ENCODE data around the gene LRRC45.

The LRRC45 gene

DNA sequence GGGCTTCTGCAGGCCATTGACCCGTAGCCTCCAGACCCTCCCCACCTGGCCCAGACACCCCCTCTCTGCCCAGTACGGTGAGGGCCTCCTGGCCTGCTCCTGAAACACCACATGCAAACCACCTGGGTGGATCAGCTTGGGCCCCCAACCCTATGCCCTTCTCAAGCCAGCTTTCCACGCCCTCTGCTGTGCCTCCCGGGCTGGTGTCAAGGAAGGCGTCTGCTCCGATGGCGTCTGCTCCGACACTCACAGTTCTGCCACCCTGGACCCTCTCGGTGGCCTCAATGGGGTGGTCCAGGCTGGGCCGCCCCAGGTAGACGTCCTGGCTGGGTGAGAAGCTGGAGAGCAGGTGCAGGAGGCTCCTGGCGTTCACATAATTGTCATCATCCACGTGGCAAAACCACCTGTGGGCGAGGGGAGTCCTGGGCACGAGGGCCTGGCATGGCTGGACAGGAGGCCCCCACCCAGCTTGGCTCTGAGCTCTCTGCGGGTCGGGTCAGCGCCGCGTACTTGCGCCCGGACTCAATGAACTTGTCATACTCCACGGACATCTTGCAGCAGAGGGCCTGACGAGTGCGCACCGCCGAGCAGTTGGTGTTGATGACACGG, 27.2 kb downstream of the LRRC45 start:
- in situ Hi-C loops (cut with MboI; ENCODE audit: low sequenced_read_pairs): no loop called here

DNA sequence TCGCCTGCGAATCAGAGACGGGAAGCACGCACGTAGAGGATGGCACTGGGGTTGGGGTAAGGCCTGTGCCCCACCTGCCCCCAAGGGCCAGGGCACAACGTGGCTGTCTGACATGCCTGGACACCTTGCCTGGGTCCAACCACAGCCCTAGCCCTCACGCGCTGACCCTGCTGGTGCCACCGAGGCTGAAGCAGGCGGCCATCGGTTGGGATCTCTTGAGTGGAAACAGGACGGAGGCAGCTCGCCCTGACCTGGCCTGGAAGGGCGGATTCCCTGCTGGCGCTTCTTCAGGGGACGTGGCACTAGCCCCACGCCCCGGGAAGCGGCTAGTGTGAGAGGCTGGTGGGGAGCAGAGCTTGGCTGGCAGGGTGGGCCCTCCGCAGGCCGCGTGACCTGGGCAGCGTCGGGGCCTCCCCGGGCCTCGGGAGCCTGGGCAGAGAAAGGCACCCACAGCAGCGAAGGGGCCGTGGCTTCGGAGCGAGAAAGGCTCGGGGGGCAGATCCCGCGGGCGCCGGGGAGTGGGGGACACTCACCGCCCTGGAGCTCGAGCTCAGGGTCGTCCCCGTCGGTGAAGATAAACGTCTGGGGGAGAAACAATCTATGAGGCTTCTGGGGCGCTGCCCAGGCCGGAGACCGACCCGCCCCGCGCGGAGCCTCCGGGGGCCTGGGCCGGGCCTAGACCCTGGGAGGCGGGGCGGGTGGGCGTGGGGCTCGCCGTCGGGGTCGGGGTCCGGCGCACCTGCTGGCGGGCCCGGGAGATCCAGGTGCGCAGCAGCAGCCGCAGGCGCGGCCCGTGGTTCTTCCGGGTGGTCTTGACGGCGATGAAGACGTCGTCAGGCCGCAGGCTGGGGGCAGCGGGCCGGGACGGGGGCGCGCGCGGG, 27.9 kb downstream of the LRRC45 start:
- in situ Hi-C loops (cut with MboI; ENCODE audit: low sequenced_read_pairs): no loop called here

DNA sequence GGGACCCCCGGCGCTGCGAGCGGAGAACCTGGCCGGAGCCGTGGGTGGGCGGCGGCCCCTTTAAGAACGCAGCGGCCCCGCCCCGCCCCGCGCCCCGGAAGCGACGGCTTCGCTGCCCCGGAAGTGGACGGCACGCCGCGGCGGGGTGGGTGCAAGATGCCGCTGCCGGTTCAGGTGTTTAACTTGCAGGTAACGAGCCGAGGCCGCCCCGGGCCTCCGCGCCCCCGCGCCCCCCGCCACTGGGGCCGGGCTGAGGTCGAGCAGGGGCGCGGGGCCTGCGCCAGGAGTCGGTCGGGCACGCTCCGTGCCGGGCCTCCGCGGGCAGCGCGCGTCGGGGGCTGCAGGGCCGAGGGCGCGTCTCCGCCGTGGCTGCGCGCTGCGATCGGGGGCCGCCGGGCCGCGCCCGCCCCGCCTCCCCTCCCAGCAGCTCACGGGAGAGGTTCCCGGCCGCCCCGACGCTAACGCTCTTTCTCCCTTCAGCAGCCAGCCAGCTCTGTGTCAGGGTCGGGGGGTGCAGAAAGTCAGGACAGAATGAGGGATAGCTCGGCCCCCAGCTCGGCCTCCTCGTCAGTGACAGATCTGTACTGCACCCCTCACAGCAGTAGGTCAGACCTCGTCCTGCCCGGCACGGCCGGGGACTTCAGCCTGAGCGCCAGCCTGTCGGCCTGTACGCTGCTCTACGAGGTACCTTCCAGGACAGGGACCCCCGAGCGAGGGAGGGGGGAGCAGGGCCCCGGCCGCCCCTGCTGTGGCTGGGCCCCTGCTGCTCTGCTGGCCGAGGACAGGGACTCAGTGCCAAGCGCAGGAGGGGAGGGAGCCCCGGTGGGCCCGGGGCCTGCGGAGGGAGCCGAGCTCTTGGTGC, 28.9 kb downstream of the LRRC45 start, which contains the start of the genes GPS1 and RFNG:
TSS of gene GPS1 (plus strand) at position 123 of the 862 bp plus-strand sequence. CDS start at position 157, 34 bp downstream.
TSS of gene RFNG (minus strand) at position 36 of the 862 bp plus-strand sequence. CDS start 45 bp downstream, outside the sequence.
- in situ Hi-C loops (cut with MboI; ENCODE audit: low sequenced_read_pairs): no loop called here

DNA sequence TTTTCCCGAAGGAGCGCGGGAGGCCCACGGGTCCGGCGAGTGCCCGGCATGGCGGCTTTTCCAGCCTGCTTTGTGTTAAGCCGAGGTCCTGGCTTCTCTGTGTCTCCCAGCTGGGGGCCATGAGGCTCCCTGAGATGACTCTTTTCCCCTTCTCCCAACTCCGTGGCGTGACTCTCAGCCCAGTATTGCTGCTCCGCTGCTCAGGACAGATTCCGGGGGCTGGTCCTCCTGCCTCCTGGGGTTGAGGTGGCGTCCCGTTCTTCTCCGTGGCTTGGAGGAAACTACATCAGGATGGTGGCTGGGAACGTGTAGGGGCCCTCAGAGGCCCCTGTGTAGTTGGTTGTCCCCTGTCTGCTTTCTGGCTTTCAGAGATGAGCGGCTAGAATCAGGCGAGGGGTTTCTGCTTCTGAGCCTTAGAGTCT, 29.5 kb downstream of the LRRC45 start:
- in situ Hi-C loops (cut with MboI; ENCODE audit: low sequenced_read_pairs): no loop called here

DNA sequence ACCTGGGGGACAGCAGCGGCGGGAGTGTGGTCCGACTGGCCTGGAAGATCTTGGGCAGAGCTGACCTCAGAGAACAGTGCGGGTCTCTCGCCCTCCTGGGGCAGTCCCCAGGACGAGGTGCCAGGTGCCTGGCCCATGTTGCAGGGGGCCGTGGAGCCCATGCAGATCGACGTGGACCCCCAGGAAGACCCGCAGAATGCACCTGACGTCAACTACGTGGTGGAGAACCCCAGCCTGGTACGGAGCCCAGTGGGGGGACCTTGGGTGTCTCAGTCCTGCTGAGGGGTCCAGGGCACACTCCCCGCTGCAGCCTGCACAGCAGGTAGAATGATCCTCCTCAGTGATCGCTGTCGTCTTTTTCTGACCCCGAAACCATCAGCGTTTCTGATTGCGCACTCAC, 30.0 kb downstream of the LRRC45 start:
- in situ Hi-C loops (cut with MboI; ENCODE audit: low sequenced_read_pairs): no loop called here

DNA sequence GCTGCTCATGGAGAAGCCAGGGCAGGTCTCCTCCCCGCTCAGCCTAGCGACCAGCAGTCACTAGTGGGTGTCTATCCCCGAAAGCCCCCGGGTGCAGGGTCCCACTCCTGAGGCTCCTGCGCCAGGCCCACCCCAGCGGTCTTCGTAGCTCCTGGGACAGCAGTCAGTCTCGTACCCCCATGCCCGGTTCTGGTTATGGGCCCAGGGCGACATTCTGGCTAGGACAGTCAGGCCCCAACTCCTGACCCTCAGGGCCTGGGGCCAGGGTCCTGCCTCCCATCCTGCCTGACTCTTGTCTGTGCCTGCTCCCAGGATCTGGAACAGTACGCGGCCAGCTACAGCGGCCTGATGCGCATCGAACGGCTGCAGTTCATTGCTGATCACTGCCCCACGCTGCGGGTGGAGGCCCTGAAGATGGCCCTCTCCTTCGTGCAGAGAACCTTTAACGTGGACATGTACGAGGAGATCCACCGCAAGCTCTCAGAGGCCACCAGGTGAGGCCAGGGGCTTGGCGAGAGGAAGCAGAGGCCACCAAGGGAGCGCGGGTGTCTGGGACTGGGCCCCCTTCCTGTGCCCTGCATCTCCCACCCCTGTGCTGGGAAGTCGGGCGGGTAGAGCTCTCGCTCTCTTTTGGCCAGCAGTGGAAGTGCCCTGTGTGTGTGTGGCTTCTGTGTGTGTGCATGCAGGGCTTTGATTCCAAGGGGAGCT, 30.6 kb downstream of the LRRC45 start:
- in situ Hi-C loops (cut with MboI; ENCODE audit: low sequenced_read_pairs): no loop called here

DNA sequence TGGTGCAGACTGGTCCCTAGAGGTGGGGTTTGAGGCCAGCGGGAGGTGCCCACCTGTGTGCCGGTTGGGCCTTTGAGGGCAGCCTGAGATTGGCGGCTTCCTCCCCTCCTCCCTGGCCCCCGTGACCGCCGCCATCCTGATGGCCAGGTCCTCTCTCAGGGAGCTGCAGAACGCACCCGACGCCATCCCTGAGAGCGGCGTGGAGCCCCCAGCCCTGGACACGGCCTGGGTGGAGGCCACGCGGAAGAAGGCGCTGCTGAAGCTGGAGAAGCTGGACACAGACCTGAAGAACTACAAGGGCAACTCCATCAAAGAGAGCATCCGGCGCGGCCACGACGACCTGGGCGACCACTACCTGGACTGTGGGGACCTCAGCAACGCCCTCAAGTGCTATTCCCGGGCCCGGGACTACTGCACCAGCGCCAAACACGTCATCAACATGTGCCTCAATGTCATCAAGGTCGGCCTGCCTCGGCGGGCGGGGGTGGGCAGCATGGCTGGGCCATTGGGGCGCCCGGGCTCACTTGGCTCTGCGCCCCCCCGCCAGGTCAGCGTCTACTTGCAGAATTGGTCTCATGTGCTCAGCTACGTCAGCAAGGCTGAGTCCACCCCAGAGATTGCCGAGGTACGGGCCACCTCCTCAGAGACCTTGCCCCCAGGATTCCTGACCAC, 31.4 kb downstream of the LRRC45 start:
- in situ Hi-C loops (cut with MboI; ENCODE audit: low sequenced_read_pairs): no loop called here

DNA sequence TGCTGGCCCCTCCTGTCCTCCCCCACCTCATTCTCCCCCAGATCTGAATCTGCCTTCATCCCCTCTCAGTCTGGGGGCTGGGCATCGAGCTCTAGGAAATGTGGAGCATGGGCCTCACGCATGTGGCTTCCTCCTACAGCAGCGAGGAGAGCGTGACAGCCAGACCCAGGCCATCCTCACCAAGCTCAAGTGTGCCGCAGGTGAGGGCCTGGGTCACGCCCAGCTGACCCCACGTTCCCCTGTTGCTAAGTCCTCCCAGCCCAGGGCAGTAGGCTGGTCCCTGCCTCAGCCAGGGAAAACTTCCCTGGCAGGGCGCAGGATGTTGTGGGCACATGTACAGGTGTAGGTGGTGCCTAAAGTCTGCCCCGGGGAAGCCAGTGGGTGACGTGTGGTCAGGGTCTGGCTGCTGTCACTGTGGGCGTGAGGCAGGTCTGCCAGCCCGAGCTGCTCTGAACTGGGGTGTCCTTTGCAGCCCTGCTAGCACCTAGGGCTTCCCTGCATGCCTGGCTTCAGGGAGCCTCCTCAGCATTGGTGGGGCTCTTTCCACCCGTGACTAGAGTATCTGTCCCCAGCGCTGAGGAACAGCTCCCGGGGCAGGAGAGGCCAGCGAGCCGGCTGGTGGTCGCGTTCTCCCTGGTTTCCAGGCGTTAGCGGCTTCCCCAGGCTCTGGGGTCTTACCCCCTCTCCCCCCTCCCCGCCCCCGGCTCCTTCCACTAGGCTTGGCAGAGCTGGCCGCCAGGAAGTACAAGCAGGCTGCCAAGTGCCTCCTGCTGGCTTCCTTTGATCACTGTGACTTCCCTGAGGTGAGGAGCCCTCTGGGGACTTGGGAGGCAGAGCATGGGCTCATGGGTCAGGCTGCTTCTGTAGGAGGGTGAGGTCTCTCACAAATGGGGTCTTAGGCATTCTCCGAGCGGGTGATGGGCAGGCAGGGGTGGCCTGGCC, 32.2 kb downstream of the LRRC45 start:
- in situ Hi-C loops (cut with MboI; ENCODE audit: low sequenced_read_pairs): no loop called here

DNA sequence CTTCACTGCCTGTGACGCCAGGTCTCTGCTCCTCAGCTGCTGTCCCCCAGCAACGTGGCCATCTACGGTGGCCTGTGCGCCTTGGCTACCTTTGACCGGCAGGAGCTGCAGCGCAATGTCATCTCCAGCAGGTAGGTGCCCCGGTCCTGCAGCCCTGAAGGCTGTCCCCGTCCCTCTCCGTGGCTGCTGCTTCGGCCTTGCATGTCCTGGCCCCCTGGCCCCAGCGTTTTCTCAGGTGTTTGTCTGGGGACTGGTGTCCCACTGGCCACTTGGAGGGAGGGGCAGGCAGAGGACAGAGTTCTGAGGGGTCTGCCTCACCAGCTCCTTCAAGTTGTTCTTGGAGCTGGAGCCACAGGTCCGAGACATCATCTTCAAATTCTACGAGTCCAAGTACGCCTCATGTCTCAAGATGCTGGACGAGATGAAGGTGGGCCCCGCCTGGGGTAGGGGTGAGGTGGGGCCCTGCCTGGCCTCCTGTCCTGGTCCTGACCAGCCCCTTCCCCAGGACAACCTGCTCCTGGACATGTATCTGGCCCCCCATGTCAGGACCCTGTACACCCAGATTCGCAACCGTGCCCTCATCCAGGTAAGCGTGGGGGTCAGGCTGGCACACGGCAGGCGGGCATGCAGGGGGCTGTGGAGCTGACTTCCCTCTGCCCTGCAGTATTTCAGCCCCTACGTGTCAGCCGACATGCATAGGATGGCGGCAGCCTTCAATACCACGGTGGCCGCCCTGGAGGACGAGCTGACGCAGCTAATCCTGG, 33.0 kb downstream of the LRRC45 start:
- in situ Hi-C loops (cut with MboI; ENCODE audit: low sequenced_read_pairs): no loop called here

DNA sequence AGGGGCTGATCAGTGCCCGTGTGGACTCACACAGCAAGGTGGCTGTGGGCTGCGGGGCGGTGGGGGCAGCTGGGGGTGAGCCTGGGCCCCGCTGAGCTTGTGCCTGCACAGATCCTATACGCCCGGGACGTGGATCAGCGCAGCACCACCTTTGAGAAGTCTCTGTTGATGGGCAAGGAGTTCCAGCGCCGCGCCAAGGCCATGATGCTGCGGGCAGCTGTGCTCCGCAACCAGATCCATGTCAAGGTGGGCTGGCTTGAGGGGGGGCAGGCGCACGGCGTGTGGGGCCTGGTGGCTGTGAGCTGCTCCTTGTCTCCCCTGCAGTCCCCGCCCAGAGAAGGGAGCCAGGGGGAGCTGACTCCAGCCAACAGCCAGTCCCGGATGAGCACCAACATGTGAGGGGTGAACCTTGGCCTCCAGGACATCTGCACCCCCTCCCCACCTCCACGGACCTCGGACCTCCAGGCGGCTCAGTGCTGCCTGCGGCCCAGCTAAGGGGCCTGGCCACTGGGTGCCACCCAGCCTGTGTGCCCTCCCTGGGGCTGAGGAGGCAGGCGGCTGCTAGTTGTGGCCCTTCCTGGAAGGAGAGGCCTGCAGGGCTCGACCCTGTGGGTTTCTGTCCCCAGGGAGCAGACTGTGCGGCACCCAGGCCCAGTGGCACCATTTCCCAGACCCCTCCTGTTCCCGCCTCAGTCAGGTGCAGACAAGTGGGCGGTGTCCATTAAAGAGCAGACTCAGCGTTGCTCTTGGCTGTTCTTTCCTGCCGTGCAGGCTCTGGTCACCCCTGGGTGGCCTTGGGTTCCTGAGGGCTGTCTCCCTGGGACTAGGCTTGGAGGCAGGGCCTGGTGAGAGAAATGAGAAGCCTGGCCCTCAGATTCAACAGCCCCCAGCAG, 33.9 kb downstream of the LRRC45 start:
- in situ Hi-C loops (cut with MboI; ENCODE audit: low sequenced_read_pairs): no loop called here

DNA sequence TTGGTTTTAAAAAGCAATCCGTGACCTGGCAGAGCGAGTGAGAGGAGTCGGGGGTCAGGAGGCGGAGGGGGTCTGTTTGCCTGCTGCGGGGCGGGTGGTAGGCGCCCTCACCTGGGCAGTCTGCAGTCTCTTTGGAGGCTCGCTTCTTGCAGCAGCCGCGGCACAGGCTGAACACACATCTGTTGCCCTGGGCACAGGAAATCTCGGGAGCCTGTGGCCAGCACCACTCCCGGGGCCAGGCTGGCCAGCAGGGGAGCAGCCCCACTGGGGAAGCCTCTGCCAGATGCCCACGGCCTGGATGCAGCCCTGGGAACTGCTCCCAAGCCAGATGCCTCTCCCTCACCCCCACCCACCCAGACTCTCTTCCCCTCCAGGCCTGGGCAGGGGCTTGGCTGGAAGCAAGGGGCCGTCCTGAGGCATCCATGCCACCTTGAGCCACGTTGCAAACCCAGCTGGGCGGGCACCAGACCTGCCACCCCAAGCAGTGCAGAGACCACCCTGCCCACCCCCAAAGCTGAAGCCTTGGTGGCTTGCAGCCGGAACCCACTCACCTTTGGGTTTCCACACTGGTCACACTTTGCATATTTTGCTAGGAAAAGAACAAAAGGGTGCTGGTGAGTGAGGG, 35.2 kb downstream of the LRRC45 start:
- in situ Hi-C loops (cut with MboI; ENCODE audit: low sequenced_read_pairs): no loop called here

DNA sequence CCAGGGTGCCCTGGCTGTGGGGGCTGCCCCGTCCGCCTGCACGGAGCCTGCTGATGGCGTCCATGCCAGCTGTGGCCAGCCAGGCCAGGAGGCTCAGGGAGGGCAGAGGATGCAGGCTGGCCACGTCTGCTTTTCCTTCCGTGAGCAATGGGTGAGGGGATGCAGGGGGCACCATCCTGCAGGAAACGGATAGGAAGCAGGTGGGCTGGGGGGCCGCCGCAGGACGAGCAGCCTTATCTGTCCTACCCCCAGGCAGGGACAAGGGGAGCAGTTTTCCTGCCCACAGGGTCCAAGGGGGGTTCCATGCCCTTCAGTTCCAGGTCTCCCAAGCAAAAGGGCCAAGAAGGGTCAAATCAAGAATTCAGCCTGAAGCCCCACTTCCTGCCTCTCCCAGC, 35.7 kb downstream of the LRRC45 start:
- in situ Hi-C loops (cut with MboI; ENCODE audit: low sequenced_read_pairs): no loop called here

DNA sequence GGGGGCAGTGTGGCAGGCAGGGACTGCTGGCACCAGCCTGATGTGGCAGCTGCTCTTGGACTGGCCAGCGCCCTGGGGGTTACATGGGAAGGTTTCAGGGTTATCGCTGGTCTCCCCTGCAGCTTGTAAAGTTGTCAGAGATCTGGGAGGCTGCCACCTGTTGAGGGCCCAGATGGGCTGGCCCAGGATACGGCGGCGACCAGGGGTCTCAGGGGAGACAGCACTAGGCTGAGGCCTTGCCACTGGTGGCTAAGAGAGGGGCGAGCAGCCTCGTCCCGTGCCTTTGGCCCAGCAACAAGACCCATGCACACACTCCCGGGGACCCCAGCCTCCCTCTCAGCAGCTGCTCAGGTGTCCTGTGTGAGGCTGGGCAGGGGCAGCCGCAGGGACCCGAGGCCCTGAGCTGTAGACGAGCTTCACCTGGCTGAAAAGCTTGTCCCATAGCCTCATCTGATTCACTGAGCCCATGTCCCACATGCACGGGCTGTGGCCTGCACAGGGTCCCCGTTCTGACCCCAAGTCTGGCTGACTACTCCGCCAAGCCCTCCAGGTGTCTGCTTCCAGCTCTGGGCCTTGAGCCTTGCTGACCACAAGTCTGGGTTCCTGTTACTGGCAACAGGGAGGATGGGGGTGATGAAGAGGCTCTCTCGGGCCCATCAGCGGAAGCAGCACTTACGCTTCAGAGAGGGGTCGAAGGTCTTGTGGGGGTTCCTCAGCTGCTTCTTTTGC, 36.3 kb downstream of the LRRC45 start:
- in situ Hi-C loops (cut with MboI; ENCODE audit: low sequenced_read_pairs): no loop called here

DNA sequence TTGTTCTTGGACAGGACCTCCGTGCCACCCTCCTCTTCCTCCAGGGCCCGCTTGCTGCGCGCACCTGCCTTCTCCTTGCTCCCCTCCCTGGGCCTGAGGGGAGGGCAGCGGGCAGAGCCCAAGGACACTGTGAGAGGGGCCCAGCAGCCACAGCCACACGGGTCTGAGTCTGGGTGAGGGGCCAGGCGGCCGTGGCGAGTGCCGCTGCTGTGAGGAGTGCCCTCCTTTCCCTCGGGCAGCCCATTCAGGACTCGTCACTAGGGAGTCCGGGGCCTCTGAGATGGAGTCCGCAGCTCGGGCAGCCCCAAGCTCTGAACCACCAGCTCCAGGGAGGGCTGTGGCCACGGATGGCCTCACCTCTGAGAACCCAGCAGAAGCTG, 36.9 kb downstream of the LRRC45 start:
- in situ Hi-C loops (cut with MboI; ENCODE audit: low sequenced_read_pairs): no loop called here

DNA sequence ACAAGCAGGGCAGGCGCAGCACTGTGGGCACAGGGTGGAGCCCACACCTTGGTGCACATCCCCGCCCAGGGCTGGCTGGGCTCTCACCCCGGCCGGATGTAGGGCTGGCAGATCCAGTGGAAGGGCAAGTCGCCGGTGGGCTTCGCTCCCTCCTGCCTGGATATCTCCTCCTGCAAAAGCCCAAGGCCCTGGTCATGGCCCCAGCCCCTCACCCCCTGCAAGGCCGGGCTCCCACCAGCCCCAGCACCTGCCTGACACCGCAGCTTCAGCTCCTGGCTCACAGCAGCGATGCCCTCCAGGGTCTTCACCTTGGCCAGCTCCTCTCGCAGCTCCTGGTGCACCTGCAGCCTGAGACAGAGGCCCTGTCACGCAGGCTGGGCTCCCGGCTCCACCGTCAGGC, 37.5 kb downstream of the LRRC45 start:
- in situ Hi-C loops (cut with MboI; ENCODE audit: low sequenced_read_pairs): no loop called here

Measured in hTERT RPE-1 (cell line).